ENCODE results near the gene SELENON.

- no peak for TF ChIP-seq CTCF (IDR thresholded peaks at IDR 0.05)
- TF ChIP-seq EZH2 (IDR thresholded peaks at IDR 0.05): no peak
Observed at GRCh38 chr1:25758466-25759070, 41.4 kb upstream of the SELENON start.
